ENCODE measurements around the gene CEP55. TPM values are rescaled to one million over a fixed set of nuclear protein-coding genes. Genes with fewer than 3 reads are reported as not detected.

Gene CEP55
- total and polyA plus RNA-seq, 10 of the 15 experiments (the other 5 are each of a cell fraction or from before 2014, with no cell fraction given), result 14.6 to 83.6 (median 52.0) TPM

DNA sequence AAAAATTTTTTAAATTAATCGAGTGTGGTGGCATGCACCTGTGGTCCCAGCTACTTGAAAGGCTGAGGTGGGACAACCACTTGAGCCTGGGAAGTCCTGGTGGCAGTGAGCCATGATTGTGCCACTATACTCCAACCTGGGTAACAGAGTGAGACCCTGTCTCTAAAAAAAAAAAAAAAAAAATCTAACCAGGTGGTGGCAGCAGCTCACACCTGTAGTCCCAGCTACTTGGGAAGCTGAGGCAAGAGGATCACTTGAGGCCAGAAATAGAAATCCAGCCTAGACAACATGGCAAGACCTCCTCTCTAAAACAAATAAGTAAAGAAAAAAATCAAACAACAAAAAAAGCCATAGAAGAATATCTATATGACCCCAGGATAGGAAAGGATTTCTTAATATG, 10.7 kb upstream of the CEP55 start:
- no peak for TF ChIP-seq IKZF1 (conservative IDR thresholded peaks at IDR 0.05)
- no peak for TF ChIP-seq CHD2 (IDR thresholded peaks at IDR 0.05; ENCODE audit: borderline replicate concordance, low read depth, low read length)
- TF ChIP-seq TCF3 (IDR thresholded peaks at IDR 0.05; ENCODE audit: borderline replicate concordance, insufficient read depth, low read depth, low read length), result no peak
- no peak for TF ChIP-seq STAT3 (IDR thresholded peaks at IDR 0.05; ENCODE audit: low read depth, low read length)
- no peak for TF ChIP-seq MEF2A (IDR thresholded peaks at IDR 0.05; ENCODE audit: insufficient read depth, low read depth, low read length)
- no peak for TF ChIP-seq IKZF2 (IDR thresholded peaks at IDR 0.05)
- no peak for TF ChIP-seq KAT2A (conservative IDR thresholded peaks at IDR 0.05; ENCODE audit: control insufficient read depth, low read depth, low read length)
- no peak for TF ChIP-seq TAF1 (IDR thresholded peaks at IDR 0.05; ENCODE audit: borderline replicate concordance, low read depth, low read length)
- Histone ChIP-seq H3K27me3 (replicated peaks in 1 of 2; ENCODE audit: control insufficient read depth in 2 of 2, insufficient read depth in 2 of 2, low read length in 1 of 2) (peaks cover 0 to 9% of the 10 kb centered on the region in 2 experiments), H4K20me1 (ENCODE audit: control insufficient read depth, insufficient read depth) (no peaks in the 10 kb centered on the region), H3K27ac (ENCODE audit: control insufficient read depth, insufficient read depth) (no peak overlapping the region), H3K79me2 (ENCODE audit: control insufficient read depth, insufficient read depth, low read length) (no peaks in the 10 kb centered on the region), H3K4me1 (ENCODE audit: control insufficient read depth, insufficient read depth, low read length) (peaks cover 9% of the 10 kb centered on the region), H3K9me3 (replicated peaks; ENCODE audit: control insufficient read depth, insufficient read depth, low read length) (no peaks in the 10 kb centered on the region), H3K4me2 (ENCODE audit: control insufficient read depth, insufficient read depth) (no peak overlapping the region), H2AFZ (ENCODE audit: control insufficient read depth, low read depth, low read length) (no peak overlapping the region), H3K9ac (ENCODE audit: control insufficient read depth, insufficient read depth, low read length) (no peak overlapping the region), H3K36me3 (ENCODE audit: control insufficient read depth in 2 of 2, insufficient read depth in 2 of 2, low read length in 1 of 2) (no peaks in the 10 kb centered on the region), H3K4me3 (no peak overlapping the region)
- intact Hi-C loops (cut with micrococcal nuclease; ENCODE audit: unreplicated experiment), result loop anchor here (10.0 kb wide), 1 partner anchor 601 kb away; no protein-coding TSS in a partner anchor
- ChIA-PET RAD21 (ENCODE audit: unreplicated experiment) (interaction anchor here (0.6 to 1.7 kb wide), 4 partner anchors 17 to 110 kb away, joined by 3 to 4 read pairs (median 3); no protein-coding TSS in a partner anchor), POLR2A (no interaction called here), SMC1A (ENCODE audit: uncharacterized antibody, unreplicated experiment) (interaction anchor here (1.1 to 7.7 kb wide), 5 partner anchors 23 to 109 kb away, joined by 3 to 42 read pairs (median 6); no protein-coding TSS in a partner anchor), CTCF (interaction anchor here (1.0 to 2.8 kb wide), 7 partner anchors 10 to 115 kb away, joined by 3 to 12 read pairs (median 4); no protein-coding TSS in a partner anchor)
- WGBS (ENCODE audit: insufficient coverage, insufficient replicate concordance, low lambda C conversion rate, missing lambda C conversion rate), result 0% methylated on average over 1 of the region's 1 CpG
- DNase-seq (ENCODE audit: low read depth, low spot score) (no peak), FAIRE-seq (no peak), ATAC-seq (no peak)
- in situ Hi-C loops (cut with MboI), result no loop called here
- BruUV-seq (replicated peaks), result no TSS peak

All from GM12878 (cell line).